NT2/D1 (cell line): ENCODE measurements around the gene MOV10.

Experiments
- SUZ12 ChIP-seq: IDR thresholded peaks from 2 replicates; pipeline ENCODE4 v1.6.1; 2011; ENCODE audit not compliant: insufficient read length, insufficient read depth; ENCODE audit errors: extremely low read depth
- YY1 ChIP-seq: IDR thresholded peaks from 2 replicates; pipeline ENCODE4 v1.6.1; 2011; ENCODE audit not compliant: insufficient read length, insufficient read depth
- ZNF274 ChIP-seq: IDR thresholded peaks from 2 replicates; pipeline ENCODE4 v1.6.1; 2011; ENCODE audit warnings: mild to moderate bottlenecking, low read depth, low read length

DNA sequence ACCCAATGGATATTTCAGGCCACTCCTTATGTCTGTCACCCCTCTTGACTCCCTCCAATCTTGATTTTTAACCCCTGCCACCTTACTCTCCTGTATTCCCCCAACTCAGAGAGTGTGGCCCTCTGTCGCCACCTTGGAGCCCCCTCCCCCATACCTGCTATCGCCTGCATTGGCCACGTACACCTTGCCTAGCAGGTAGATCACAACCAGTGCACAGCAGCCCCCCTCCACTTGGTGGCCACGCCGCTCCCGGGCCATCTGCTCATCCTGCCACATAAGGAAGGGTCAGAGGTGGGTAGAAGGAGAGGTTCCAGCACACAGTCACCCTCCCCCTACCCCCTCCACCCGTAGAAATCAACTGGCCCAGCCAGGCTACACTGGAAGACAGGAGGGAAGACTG lies 37.7 kb downstream of the MOV10 start:
- TF ChIP-seq SUZ12 (no peak), YY1 (no peak), ZNF274 (no peak)
